Neural progenitor cell (in vitro differentiated cells): Measurements from ENCODE around the gene PTPRR. TPM values are rescaled to one million over a fixed set of nuclear protein-coding genes. Genes with fewer than 3 reads are reported as not detected.

Experiments
- DNase-seq: peaks from one replicate; pipeline ENCODE4 v3.0.0-alpha.2; 2016; ENCODE audit warnings: low spot score
- H2AFZ ChIP-seq: fragments of 200-600 bp; sonication (generic); replicated peaks from 2 replicates; pipeline ENCODE4 v1.6.1; 2016; ENCODE audit warnings: antibody characterized with exemption
- H3F3A ChIP-seq: fragments of 200-600 bp; sonication (generic); 2 replicates; pipeline ENCODE4 v1.6.1; 2016; ENCODE audit warnings: antibody characterized with exemption, low read depth
- H3K27ac ChIP-seq: fragments of 200-600 bp; sonication (generic); 2 replicates; pipeline ENCODE4 v1.5.1; 2016; ENCODE audit warnings: mild to moderate bottlenecking
- H3K27me3 ChIP-seq: fragments of 200-600 bp; sonication (generic); 2 replicates; pipeline ENCODE4 v1.6.1; 2016; ENCODE audit warnings: mild to moderate bottlenecking, moderate library complexity
- H3K36me3 ChIP-seq: fragments of 200-600 bp; sonication (generic); 2 replicates; pipeline ENCODE4 v1.5.1; 2016
- H3K4me1 ChIP-seq: fragments of 200-600 bp; sonication (generic); 2 replicates; pipeline ENCODE4 v1.6.1; 2016; ENCODE audit warnings: mixed run types
- H3K4me2 ChIP-seq: fragments of 200-600 bp; sonication (generic); 2 replicates; pipeline ENCODE4 v1.6.1; 2016
- H3K4me3 ChIP-seq: fragments of 200-600 bp; sonication (generic); 2 replicates; pipeline ENCODE4 v1.5.1; 2016
- H3K79me2 ChIP-seq: fragments of 200-600 bp; sonication (generic); 2 replicates; pipeline ENCODE4 v1.6.1; 2016; ENCODE audit warnings: low read depth
- H3K9ac ChIP-seq: fragments of 200-600 bp; sonication (generic); 2 replicates; pipeline ENCODE4 v1.6.1; 2016
- H3K9me3 ChIP-seq: fragments of 200-600 bp; sonication (generic); 2 replicates; pipeline ENCODE4 v1.5.1; 2016; ENCODE audit warnings: low read depth
- H4K20me1 ChIP-seq: fragments of 200-600 bp; sonication (generic); 2 replicates; pipeline ENCODE4 v1.6.1; 2016; ENCODE audit warnings: low read depth
- H3K27ac Mint-ChIP-seq: 3 replicates; pipeline ENCODE4 v1.8.0; 2021; ENCODE audit warnings: mixed read lengths
- H3K27me3 Mint-ChIP-seq: 2 replicates; pipeline ENCODE4 v1.8.0; 2022; ENCODE audit warnings: low read depth, mild to moderate bottlenecking, inconsistent platforms, moderate library complexity, mixed read lengths; ENCODE audit not compliant: insufficient read depth
- H3K36me3 Mint-ChIP-seq: 3 replicates; pipeline ENCODE4 v1.8.0; 2021; ENCODE audit warnings: mixed read lengths
- H3K4me1 Mint-ChIP-seq: 3 replicates; pipeline ENCODE4 v1.8.0; 2021; ENCODE audit warnings: mixed read lengths
- H3K4me3 Mint-ChIP-seq: 3 replicates; pipeline ENCODE4 v1.8.0; 2021; ENCODE audit warnings: mild to moderate bottlenecking, moderate library complexity, mixed read lengths
- H3K9me3 Mint-ChIP-seq: 3 replicates; pipeline ENCODE4 v1.8.0; 2020; ENCODE audit warnings: mixed read lengths
- EZH2 ChIP-seq: fragments of 200-600 bp; sonication (generic); IDR thresholded peaks from 2 replicates; pipeline ENCODE4 v1.6.1; 2017; ENCODE audit warnings: antibody characterized with exemption, mild to moderate bottlenecking, moderate library complexity
- EZH2phosphoT487 ChIP-seq: fragments of 200-600 bp; sonication (generic); IDR thresholded peaks from 2 replicates; pipeline ENCODE4 v1.6.1; 2017; ENCODE audit warnings: antibody characterized with exemption
- total RNA-seq: library from RNA; depleted of rRNA; stranded (reverse); fragments of >200 nt; gene quantifications from 2 replicates; pipeline ENCODE4 v1.2.3, GENCODE V29; 2015; ENCODE audit warnings: low replicate concordance
- TF ChIP-seq, protein P1 (sequence below): fragments of 200-600 bp; sonication (generic); IDR thresholded peaks from 2 replicates; pipeline ENCODE4 v1.5.1; 2017; ENCODE audit warnings: antibody characterized with exemption, mild to moderate bottlenecking

Gene PTPRR
- total RNA-seq, 1 donor from 2014 or later = not detected

DNA sequence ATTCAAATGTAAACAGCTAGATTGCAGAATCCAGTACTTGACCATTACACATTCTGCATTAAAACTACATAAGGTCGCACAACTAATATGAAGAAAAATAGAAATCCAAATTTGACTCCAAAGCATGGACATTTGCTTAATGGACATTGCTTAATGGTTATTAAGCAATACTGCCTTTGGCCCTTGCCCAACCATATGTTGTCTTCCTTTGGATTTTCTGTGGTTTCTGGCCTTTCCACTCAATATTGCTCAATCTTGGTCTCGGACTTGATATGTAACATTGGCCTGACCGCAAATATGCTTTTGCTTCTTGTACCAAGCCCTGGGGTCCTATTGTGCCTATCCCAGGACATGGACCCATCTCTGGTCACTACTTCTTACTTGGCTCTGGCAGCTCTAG is 67.2 kb downstream of the PTPRR start:
- no peak for DNase-seq
- no peaks in the 10 kb centered on the region for H3K9me3 Mint-ChIP-seq
- peaks cover 9% of the 10 kb centered on the region for H3K4me1 Mint-ChIP-seq
- H3K4me3 ChIP-seq = no peak overlapping the region
- H3K27ac Mint-ChIP-seq = no peak overlapping the region
- H3K27me3 ChIP-seq = no peaks in the 10 kb centered on the region
- no peak overlapping the region for H3K27ac ChIP-seq
- H3K9me3 ChIP-seq = no peaks in the 10 kb centered on the region
- H3K4me3 Mint-ChIP-seq = no peak overlapping the region
- no peaks in the 10 kb centered on the region for H3K4me1 ChIP-seq
- H3K79me2 ChIP-seq = no peaks in the 10 kb centered on the region
- H3K36me3 ChIP-seq = no peaks in the 10 kb centered on the region
- H3K9ac ChIP-seq = no peak overlapping the region
- no peaks in the 10 kb centered on the region for H4K20me1 ChIP-seq
- H3F3A ChIP-seq = no peaks in the 10 kb centered on the region
- no peaks in the 10 kb centered on the region for H3K36me3 Mint-ChIP-seq
- no peak overlapping the region for H2AFZ ChIP-seq
- no peak overlapping the region for H3K4me2 ChIP-seq
- TF ChIP-seq EZH2 (no peak), EZH2phosphoT487 (no peak)
- TF ChIP-seq, protein P1, sequence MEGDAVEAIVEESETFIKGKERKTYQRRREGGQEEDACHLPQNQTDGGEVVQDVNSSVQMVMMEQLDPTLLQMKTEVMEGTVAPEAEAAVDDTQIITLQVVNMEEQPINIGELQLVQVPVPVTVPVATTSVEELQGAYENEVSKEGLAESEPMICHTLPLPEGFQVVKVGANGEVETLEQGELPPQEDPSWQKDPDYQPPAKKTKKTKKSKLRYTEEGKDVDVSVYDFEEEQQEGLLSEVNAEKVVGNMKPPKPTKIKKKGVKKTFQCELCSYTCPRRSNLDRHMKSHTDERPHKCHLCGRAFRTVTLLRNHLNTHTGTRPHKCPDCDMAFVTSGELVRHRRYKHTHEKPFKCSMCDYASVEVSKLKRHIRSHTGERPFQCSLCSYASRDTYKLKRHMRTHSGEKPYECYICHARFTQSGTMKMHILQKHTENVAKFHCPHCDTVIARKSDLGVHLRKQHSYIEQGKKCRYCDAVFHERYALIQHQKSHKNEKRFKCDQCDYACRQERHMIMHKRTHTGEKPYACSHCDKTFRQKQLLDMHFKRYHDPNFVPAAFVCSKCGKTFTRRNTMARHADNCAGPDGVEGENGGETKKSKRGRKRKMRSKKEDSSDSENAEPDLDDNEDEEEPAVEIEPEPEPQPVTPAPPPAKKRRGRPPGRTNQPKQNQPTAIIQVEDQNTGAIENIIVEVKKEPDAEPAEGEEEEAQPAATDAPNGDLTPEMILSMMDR = no peak
- no peaks in the 10 kb centered on the region for H3K27me3 Mint-ChIP-seq

DNA sequence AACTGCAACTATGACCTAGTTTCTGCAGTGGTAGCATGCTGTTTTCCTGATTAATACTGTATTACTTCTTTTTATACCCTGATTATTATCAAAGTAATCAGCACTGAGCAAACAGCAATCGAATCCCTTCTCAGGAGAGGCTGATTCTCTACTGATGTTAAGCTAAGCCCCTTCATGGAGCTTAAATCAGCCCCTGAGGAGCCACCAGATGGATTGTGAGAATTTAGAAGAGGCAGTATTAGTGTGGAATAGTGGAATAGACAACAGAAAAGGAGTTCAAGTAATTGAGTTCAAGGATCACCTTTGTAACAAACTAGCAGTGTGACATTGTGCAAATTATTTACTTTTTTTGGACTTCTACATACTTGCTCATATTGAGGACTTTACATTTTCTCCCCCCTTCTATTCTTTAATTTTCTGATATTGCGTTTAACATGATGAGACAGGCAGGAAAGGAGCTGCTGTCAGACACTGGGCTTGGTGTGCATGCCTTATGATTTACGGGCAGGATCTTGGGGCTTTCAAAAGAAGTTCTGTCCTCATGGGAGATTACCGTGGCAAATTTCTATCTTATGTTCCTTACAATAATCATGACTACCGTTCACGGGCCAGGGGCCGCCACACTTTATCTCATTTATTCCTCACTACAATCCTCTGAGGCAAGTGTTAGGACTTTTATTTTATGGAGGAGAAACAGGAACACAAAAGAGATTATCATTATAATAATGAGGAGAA is 68.0 kb downstream of the PTPRR start:
- no peak for DNase-seq
- H3K27me3 Mint-ChIP-seq = no peaks in the 10 kb centered on the region
- no peak overlapping the region for H2AFZ ChIP-seq
- TF ChIP-seq EZH2phosphoT487 (no peak), EZH2 (no peak)
- TF ChIP-seq, protein P1 = no peak
- no peak overlapping the region for H3K4me3 ChIP-seq
- no peaks in the 10 kb centered on the region for H4K20me1 ChIP-seq
- H3K36me3 Mint-ChIP-seq = no peaks in the 10 kb centered on the region
- H3K9ac ChIP-seq = no peak overlapping the region
- H3K27me3 ChIP-seq = no peaks in the 10 kb centered on the region
- peak overlapping the region; percentile 4 for H3K27ac Mint-ChIP-seq
- no peak overlapping the region for H3K27ac ChIP-seq
- no peak overlapping the region for H3K4me2 ChIP-seq
- H3K9me3 Mint-ChIP-seq = no peaks in the 10 kb centered on the region
- H3K9me3 ChIP-seq = no peaks in the 10 kb centered on the region
- H3F3A ChIP-seq = no peaks in the 10 kb centered on the region
- H3K36me3 ChIP-seq = no peaks in the 10 kb centered on the region
- no peaks in the 10 kb centered on the region for H3K79me2 ChIP-seq
- no peak overlapping the region for H3K4me3 Mint-ChIP-seq
- H3K4me1 Mint-ChIP-seq = peaks cover 9% of the 10 kb centered on the region
- H3K4me1 ChIP-seq = no peaks in the 10 kb centered on the region

DNA sequence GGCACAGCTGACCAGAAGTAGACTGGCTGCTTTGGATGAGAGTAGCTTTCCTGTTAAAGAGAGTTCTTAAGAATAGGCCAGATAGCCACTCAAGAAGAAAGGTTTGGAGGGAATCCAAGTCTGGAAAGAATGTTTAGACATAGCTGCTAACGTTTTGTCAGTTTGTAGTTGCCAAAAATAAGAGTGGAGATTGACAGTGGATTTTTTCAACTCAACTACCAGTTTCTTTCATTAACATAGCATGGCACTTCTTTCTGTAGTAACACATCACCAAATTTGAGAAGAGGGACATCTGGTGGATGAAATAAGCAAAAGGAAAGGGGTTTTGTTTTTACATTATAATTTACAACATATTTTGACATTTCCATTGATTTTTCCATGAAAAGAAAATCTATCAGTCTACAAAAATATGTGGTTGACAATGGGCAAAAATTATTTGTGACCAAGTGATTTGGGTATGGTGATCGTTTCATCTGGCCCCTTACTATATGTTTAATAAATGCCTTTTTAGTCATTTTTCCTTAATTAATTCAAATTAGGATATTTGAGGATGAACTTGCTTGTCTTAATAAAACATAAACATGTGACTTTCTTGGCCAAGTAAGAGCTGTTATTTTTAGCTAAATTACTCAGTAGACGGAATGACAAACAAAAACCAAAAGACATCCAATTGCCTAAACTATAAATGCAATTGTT is 71.1 kb downstream of the PTPRR start:
- DNase-seq = no peak
- no peaks in the 10 kb centered on the region for H3K36me3 Mint-ChIP-seq
- no peaks in the 10 kb centered on the region for H3K27me3 ChIP-seq
- no peak overlapping the region for H2AFZ ChIP-seq
- H3K4me3 Mint-ChIP-seq = no peak overlapping the region
- H4K20me1 ChIP-seq = no peaks in the 10 kb centered on the region
- no peak overlapping the region for H3K9ac ChIP-seq
- no peaks in the 10 kb centered on the region for H3K36me3 ChIP-seq
- H3K9me3 Mint-ChIP-seq = no peaks in the 10 kb centered on the region
- H3K4me2 ChIP-seq = no peak overlapping the region
- no peaks in the 10 kb centered on the region for H3K27me3 Mint-ChIP-seq
- H3F3A ChIP-seq = no peaks in the 10 kb centered on the region
- peaks cover 9% of the 10 kb centered on the region for H3K4me1 Mint-ChIP-seq
- no peak overlapping the region for H3K27ac ChIP-seq
- no peaks in the 10 kb centered on the region for H3K79me2 ChIP-seq
- H3K4me1 ChIP-seq = no peaks in the 10 kb centered on the region
- no peak overlapping the region for H3K27ac Mint-ChIP-seq
- H3K4me3 ChIP-seq = no peak overlapping the region
- no peak for TF ChIP-seq EZH2phosphoT487
- TF ChIP-seq, protein P1 = peak; percentile 61
- no peaks in the 10 kb centered on the region for H3K9me3 ChIP-seq
